Daoy (cell line): ENCODE measurements around the gene PARD6A. TPM values are rescaled to one million over a fixed set of nuclear protein-coding genes. Genes with fewer than 3 reads are reported as not detected.
"Not testable (repeated sequence)": the region's sequence is repeated elsewhere in the genome, so short reads cannot be mapped to it uniquely, and the experiment has no call there.

Experiments
- DNase-seq: peaks from one replicate; pipeline ENCODE4 v3.0.0-alpha.2; 2015; ENCODE audit warnings: low read depth
- total RNA-seq: library from RNA; depleted of rRNA; stranded (reverse); fragments of >200 nt; shearing (Covaris generic); gene quantifications from 2 replicates; pipeline ENCODE4 v1.2.3, GENCODE V29; 2014; rRNA removed

PARD6A gene
- total RNA-seq, 1 experiment from 2014 or later: 1.0 TPM

- no peak for DNase-seq
These were observed 24.8 kb downstream of the PARD6A start for GRCh38 chr16:67685388-67686112.

- not testable (repeated sequence) for DNase-seq
These were observed 32.9 kb downstream of the PARD6A start for GRCh38 chr16:67693517-67694285.

DNA sequence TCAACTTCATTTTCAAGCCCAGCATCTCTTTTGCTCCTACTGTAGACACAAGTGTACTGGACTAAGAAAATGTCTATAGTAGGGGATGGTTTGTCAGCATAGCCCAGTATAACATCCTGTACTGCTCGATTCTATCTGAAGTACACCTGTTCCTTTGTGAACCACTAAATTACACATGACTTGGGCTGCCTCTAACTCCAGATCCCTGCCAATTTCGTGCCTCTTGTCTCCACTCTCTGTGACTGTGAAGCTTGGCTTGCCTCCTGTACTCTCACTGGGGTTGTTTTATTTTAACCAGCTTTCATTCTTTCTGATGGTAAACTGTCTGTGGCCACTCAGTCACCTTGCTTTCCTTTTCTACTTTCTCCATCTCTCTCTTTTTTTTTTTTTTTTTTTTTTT lies 33.9 kb downstream of the PARD6A start:
- DNase-seq: no peak

GRCh38 chr16:67697422-67698185 lies 36.8 kb downstream of the PARD6A start:
- DNase-seq: no peak

DNA sequence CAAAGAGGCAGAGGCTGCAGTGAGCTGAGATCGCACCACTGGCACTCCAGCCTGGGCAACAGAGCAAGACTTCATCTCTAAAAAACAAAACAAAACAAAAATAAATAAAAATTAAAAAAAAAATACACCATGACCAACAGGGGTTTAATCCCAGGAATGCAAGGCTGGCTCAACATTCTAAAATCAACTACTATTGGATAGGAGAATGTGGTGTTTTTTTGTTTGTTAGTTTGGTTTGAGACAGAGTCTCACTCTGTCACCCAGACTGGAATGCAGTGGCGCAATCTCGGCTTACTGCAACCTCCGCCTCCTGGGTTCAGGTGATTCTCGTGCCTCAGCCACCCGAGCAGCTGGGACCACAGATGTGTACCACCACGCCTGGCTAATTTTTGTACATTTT lies 38.5 kb downstream of the PARD6A start:
- no peak for DNase-seq

GRCh38 chr16:67701420-67701819 lies 40.7 kb downstream of the PARD6A start:
- no peak for DNase-seq

GRCh38 chr16:67702130-67702529 lies 41.4 kb downstream of the PARD6A start:
- DNase-seq: no peak

GRCh38 chr16:67703626-67704025 lies 42.9 kb downstream of the PARD6A start:
- DNase-seq: no peak

DNA sequence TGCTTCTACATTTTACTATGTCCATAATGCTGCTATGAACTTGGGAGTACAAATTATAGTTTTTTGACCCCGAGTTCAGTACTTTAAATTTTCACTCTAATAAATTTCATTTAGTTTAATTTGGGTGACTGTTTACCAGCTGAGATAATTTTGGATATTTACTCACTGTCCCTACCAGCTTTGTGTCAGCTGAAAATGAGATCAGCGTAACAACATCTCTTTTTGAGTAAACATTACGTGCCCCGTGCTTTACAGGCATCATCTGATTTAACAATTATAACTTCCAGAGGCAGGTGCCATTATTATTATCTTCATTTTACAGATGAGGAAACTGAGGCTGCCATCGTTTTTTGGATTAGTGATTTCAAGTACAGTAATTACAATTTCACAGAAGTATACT lies 43.4 kb downstream of the PARD6A start:
- no peak for DNase-seq

DNA sequence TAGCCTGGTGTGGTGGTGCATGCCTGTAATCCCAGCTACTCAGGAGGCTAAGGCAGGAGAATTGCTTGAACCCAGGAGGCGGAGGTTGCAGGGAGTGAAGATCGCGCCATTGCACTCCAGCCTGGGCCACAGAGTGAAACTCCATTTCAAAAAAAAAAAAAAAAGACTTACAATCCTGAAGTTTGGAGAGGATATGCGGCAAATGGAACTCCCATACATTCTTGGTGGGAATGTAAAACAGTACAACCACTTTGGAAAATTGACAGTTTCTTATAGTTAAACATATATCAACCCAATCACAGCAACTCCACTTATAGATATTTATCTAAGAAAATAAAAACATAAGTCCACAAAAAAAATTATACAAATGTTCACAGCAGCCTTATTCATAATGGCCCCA lies 46.5 kb downstream of the PARD6A start:
- no peak for DNase-seq

GRCh38 chr16:67707790-67708189 lies 47.0 kb downstream of the PARD6A start:
- DNase-seq: no peak

GRCh38 chr16:67708368-67708771 lies 47.6 kb downstream of the PARD6A start:
- no peak for DNase-seq

DNA sequence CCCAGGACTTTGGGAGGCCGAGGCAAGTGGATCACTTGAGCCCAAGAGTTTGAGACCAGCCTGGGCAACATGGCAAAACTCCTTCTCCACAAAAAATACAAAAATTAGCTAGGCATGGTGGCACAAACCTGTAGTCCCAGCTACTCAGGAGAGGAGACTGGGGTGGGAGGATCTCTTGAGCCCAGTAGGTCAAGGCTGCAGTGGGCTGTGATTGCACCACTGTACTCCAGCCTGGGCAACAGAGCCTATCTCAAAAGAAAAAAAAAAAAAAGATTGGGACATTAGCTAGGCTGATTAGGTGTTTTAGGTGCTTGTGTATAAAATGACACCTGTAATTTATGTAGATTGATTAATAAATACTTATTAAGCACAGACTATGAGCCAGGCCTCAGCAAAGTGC lies 48.3 kb downstream of the PARD6A start:
- no peak for DNase-seq

GRCh38 chr16:67710607-67711006 lies 49.8 kb downstream of the PARD6A start:
- no peak for DNase-seq

Other genes starting within 250 kb of the PARD6A start
- gene ZDHHC1, start 244.5 kb upstream of the PARD6A start, total RNA-seq: 1.9 and 3.0 TPM in 2 replicates
- gene HSD11B2, start 229.8 kb upstream of the PARD6A start, total RNA-seq: not detected in 2 replicates
- gene ATP6V0D1, start 179.8 kb upstream of the PARD6A start, total RNA-seq: 56.2 and 66.9 TPM in 2 replicates
- not detected in 2 replicates for gene AGRP, start 177.4 kb upstream of the PARD6A start, total RNA-seq
- 5.4 and 6.3 TPM in 2 replicates for gene RIPOR1, start 132.1 kb upstream of the PARD6A start, total RNA-seq
- 25.9 and 30.8 TPM in 2 replicates for gene CTCF, start 98.4 kb upstream of the PARD6A start, total RNA-seq
- 1.1 and 1.7 TPM in 2 replicates for gene CARMIL2, start 15.8 kb upstream of the PARD6A start, total RNA-seq
- 31.6 and 39.9 TPM in 2 replicates for gene ACD, start 700 bp upstream of the PARD6A start, total RNA-seq
- 12.7 and 19.9 TPM in 2 replicates for gene ENKD1, start 5.8 kb downstream of the PARD6A start, total RNA-seq
- not detected in 2 replicates for gene C16orf86, start 5.9 kb downstream of the PARD6A start, total RNA-seq
- 16.5 and 18.8 TPM in 2 replicates for gene GFOD2, start 58.4 kb downstream of the PARD6A start, total RNA-seq
- 3.7 and 4.0 TPM in 2 replicates for gene RANBP10, start 145.6 kb downstream of the PARD6A start, total RNA-seq
- 0.11 and 1.1 TPM in 2 replicates for gene TSNAXIP1, start 145.9 kb downstream of the PARD6A start, total RNA-seq
- 41.5 and 50.6 TPM in 2 replicates for gene THAP11, start 181.4 kb downstream of the PARD6A start, total RNA-seq
- gene NUTF2, start 186.0 kb downstream of the PARD6A start, total RNA-seq: 42.9 and 48.7 TPM in 2 replicates
- gene CENPT, start 186.7 kb downstream of the PARD6A start, total RNA-seq: 26.8 and 33.8 TPM in 2 replicates
- 43.3 and 47.8 TPM in 2 replicates for gene EDC4, start 212.1 kb downstream of the PARD6A start, total RNA-seq
- gene NRN1L, start 223.9 kb downstream of the PARD6A start, total RNA-seq: not detected in 2 replicates
- gene PSKH1, start 232.3 kb downstream of the PARD6A start, total RNA-seq: 1.5 and 2.3 TPM in 2 replicates